Lower lobe of right lung (tissue), 2 donors: ENCODE measurements around the gene ATG5. TPM values are rescaled to one million over a fixed set of nuclear protein-coding genes. Genes with fewer than 3 reads are reported as not detected.

Source experiments
- ATAC-seq, 2 donors: fragments of 200-7000 bp; cut with Tn5 transposase; one replicate each; pipeline ENCODE4 v1.9.1; 2020 to 2022; ENCODE audit warnings: mild to moderate bottlenecking in 2 of 2, moderate library complexity in 2 of 2
- DNase-seq: peaks from one replicate; pipeline ENCODE4 v3.0.0-alpha.2; 2020
- H3K27ac ChIP-seq: fragments of 200-600 bp; one replicate; pipeline ENCODE4 v1.8.0; 2022
- H3K27me3 ChIP-seq: fragments of 200-600 bp; one replicate; pipeline ENCODE4 v1.8.0; 2022; ENCODE audit warnings: low read depth
- H3K36me3 ChIP-seq: fragments of 200-600 bp; one replicate; pipeline ENCODE4 v1.8.0; 2022; ENCODE audit warnings: mild to moderate bottlenecking
- H3K4me1 ChIP-seq: fragments of 200-600 bp; one replicate; pipeline ENCODE4 v1.8.0; 2022
- H3K4me3 ChIP-seq: fragments of 200-600 bp; one replicate; pipeline ENCODE4 v1.8.0; 2022; ENCODE audit warnings: mild to moderate bottlenecking
- H3K9me3 ChIP-seq: fragments of 200-600 bp; one replicate; pipeline ENCODE4 v1.8.0; 2022
- CTCF ChIP-seq: fragments of 200-600 bp; IDR thresholded peaks from one replicate; pipeline ENCODE4 v1.8.0; 2022; ENCODE audit warnings: antibody characterized with exemption, mild to moderate bottlenecking
- intact Hi-C: fragments of 100-400 bp; cut with DNase I; formaldehyde crosslinking; loops from one replicate; pipeline ENCODE4 v1.11.0; 2022
- total RNA-seq: library from RNA; stranded (reverse); fragmentation: NEBNext Ultra II Directional; extraction: Animal tissue kit (Norgen Biotek cat#: 25700); gene quantifications from one replicate; pipeline ENCODE4 v1.2.1, GENCODE V29; 2021
- donor health status: DM: no; HTN: yes; CAD: no; lungs with severe emphysema.

Gene ATG5
- total RNA-seq, 1 donor from 2014 or later, result 33.6 TPM

GRCh38 chr6:106177786-106178185 is 147.8 kb downstream of the ATG5 start:
- Histone ChIP-seq H3K27me3 (no peaks in the 10 kb centered on the region), H3K36me3 (no peaks in the 10 kb centered on the region), H3K4me1 (no peaks in the 10 kb centered on the region), H3K4me3 (no peak overlapping the region), H3K9me3 (no peaks in the 10 kb centered on the region), H3K27ac (no peak overlapping the region)
- DNase-seq (no peak), ATAC-seq (no peak)
- no peak for TF ChIP-seq CTCF
- intact Hi-C loops, result no loop called here

- Histone ChIP-seq H3K4me3 (no peak overlapping the region), H3K27ac (no peak overlapping the region), H3K9me3 (no peaks in the 10 kb centered on the region), H3K27me3 (no peaks in the 10 kb centered on the region), H3K36me3 (no peaks in the 10 kb centered on the region), H3K4me1 (no peaks in the 10 kb centered on the region)
- DNase-seq, result no peak
- intact Hi-C loops, result no loop called here
- ATAC-seq, result no peak
- no peak for TF ChIP-seq CTCF
Measured at GRCh38 chr6:106173124-106173879, 152.3 kb downstream of the ATG5 start.

- Histone ChIP-seq H3K27ac (no peak overlapping the region), H3K4me1 (no peaks in the 10 kb centered on the region), H3K9me3 (no peaks in the 10 kb centered on the region), H3K4me3 (no peak overlapping the region), H3K27me3 (no peaks in the 10 kb centered on the region), H3K36me3 (no peaks in the 10 kb centered on the region)
- intact Hi-C loops, result no loop called here
- no peak for ATAC-seq
- no peak for DNase-seq
- no peak for TF ChIP-seq CTCF
Measured at GRCh38 chr6:106170030-106170791, 155.3 kb downstream of the ATG5 start.

GRCh38 chr6:106169517-106169916 is 156.0 kb downstream of the ATG5 start:
- no peaks in the 10 kb centered on the region for H3K27me3 ChIP-seq
- no peak overlapping the region for H3K27ac ChIP-seq
- no peaks in the 10 kb centered on the region for H3K9me3 ChIP-seq
- no peak overlapping the region for H3K4me3 ChIP-seq
- no peaks in the 10 kb centered on the region for H3K36me3 ChIP-seq
- TF ChIP-seq CTCF, result no peak
- ATAC-seq (no peak), DNase-seq (no peak)
- intact Hi-C loops, result no loop called here
- H3K4me1 ChIP-seq, result no peaks in the 10 kb centered on the region

GRCh38 chr6:106168097-106168888 is 157.3 kb downstream of the ATG5 start:
- Histone ChIP-seq H3K36me3 (no peaks in the 10 kb centered on the region), H3K27me3 (no peaks in the 10 kb centered on the region), H3K4me1 (peaks cover 3% of the 10 kb centered on the region), H3K9me3 (no peaks in the 10 kb centered on the region), H3K27ac (no peak overlapping the region), H3K4me3 (no peak overlapping the region)
- no peak for DNase-seq
- ATAC-seq, result no peak
- intact Hi-C loops, result no loop called here
- no peak for TF ChIP-seq CTCF
